GM12865 (cell line): ENCODE results near the gene CDHR3.

Experiments used
- DNase-seq: peaks from one replicate; pipeline ENCODE4 v3.0.0; 2010; ENCODE audit warnings: low read depth
- H3K4me3 ChIP-seq: 2 replicates; pipeline ENCODE4 v1.5.1; 2011; ENCODE audit warnings: mild to moderate bottlenecking, low read depth, low read length, control low read depth
- TF ChIP-seq, protein P1 (sequence below): IDR thresholded peaks from 2 replicates; pipeline ENCODE4 v1.5.1; 2011; ENCODE audit warnings: low read length, control low read depth, low read depth, inconsistent platforms; ENCODE audit not compliant: insufficient read depth; ENCODE audit errors: missing control alignments

CDHR3 gene

DNA sequence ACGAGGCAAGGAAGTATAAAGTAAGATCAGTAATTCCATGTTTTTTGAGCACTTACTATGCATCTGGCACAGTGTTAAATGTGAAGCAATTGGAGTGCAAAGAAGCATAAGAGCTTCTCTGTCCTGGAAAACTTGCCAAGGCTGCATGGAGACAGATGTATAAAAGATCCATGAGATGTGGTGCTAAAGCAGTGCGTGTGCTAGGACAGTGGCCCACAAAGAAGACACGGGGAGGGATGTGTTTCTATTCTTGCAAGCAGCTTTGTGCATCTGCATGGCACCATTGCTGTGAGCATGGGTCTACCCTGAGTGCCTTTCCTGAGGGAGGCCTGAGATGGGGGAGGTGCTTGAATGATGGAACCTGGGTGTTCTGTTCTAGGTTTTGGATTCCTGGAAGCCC lies 5.1 kb upstream of the CDHR3 start:
- no peak for DNase-seq
- no peak overlapping the region for H3K4me3 ChIP-seq
- TF ChIP-seq, protein P1, sequence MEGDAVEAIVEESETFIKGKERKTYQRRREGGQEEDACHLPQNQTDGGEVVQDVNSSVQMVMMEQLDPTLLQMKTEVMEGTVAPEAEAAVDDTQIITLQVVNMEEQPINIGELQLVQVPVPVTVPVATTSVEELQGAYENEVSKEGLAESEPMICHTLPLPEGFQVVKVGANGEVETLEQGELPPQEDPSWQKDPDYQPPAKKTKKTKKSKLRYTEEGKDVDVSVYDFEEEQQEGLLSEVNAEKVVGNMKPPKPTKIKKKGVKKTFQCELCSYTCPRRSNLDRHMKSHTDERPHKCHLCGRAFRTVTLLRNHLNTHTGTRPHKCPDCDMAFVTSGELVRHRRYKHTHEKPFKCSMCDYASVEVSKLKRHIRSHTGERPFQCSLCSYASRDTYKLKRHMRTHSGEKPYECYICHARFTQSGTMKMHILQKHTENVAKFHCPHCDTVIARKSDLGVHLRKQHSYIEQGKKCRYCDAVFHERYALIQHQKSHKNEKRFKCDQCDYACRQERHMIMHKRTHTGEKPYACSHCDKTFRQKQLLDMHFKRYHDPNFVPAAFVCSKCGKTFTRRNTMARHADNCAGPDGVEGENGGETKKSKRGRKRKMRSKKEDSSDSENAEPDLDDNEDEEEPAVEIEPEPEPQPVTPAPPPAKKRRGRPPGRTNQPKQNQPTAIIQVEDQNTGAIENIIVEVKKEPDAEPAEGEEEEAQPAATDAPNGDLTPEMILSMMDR = no peak

DNA sequence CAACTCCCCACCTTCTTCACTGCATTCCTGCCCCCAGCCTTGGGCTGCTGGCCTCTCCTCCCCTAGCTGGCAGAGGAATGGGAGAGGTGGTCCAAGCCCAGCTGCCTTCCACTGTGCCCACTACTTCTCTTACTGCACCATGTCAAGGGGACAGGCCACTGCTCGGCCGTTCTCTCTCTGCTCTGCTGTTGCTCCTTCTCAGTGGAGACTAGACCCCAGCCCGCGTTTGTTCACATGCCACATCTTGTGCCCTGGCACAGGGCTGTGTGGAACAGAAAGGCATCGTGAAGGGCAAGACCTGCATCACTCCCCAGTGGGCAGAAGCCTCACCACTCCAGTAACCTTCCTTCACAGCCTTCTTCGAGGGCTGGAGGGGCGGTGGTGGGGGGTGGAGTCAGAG lies 711 bp upstream of the CDHR3 start:
- no peak for DNase-seq
- H3K4me3 ChIP-seq = no peak overlapping the region
- TF ChIP-seq, protein P1 = no peak

DNA sequence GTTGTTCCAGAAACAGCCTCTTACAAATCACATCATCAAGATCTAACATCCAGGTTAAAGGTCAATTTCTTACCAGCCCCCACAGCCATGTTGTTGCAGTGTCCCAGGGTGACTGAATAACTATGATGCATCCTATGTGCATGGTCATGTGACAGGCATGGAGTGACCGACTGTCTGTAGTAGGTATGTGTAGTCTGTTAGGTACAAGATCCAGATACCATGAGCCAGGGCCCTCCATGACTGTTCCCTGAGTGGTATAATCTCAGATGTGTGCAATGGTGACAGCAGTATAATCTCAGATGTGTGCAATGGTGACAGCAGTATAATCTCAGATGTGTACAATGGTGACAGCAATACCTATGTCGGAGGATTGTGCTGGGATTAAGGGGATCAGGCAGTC lies 8.8 kb downstream of the CDHR3 start:
- no peak for DNase-seq
- TF ChIP-seq, protein P1 = no peak
- H3K4me3 ChIP-seq = no peak overlapping the region

DNA sequence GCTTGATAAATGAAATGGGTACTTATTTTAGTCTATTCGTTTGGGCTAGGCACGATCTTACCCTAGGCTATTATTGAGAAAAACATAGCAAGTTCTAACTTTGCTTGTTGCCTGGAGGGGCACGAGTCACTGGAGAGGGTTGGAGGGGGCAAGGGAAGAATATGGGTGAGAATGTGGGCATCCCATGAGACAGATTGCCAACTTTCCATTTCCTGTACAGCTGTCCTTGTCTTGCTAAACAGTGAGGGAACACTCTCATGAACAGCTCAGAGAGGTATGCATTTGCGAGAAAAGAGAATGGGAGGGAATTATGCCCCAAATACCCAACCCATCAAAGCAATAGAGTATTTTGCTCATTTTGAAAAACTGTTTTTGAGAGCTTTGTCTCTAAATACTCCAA lies 9.2 kb downstream of the CDHR3 start:
- H3K4me3 ChIP-seq = no peak overlapping the region
- TF ChIP-seq, protein P1 = no peak
- DNase-seq = no peak

DNA sequence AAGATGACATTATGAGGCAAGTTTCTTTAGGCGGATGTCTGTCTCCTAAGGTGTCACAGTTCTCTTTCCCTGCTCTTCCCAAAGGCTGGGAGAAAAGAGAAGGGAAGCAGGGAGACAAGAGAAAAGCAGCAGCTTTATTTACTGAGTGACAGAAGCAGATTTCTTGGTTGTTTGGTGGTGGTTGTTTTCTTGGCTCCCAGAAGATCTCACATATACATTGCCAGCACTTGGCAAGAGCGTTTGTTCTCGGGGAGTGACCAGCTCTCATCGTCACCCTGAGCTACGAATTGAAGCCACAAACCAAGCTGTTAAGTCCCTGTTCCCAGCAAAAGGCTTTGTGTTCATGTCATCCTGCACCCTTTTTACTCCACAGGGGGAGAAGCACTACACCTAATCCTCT lies 11.4 kb downstream of the CDHR3 start:
- TF ChIP-seq, protein P1 = no peak
- H3K4me3 ChIP-seq = no peak overlapping the region
- no peak for DNase-seq

DNA sequence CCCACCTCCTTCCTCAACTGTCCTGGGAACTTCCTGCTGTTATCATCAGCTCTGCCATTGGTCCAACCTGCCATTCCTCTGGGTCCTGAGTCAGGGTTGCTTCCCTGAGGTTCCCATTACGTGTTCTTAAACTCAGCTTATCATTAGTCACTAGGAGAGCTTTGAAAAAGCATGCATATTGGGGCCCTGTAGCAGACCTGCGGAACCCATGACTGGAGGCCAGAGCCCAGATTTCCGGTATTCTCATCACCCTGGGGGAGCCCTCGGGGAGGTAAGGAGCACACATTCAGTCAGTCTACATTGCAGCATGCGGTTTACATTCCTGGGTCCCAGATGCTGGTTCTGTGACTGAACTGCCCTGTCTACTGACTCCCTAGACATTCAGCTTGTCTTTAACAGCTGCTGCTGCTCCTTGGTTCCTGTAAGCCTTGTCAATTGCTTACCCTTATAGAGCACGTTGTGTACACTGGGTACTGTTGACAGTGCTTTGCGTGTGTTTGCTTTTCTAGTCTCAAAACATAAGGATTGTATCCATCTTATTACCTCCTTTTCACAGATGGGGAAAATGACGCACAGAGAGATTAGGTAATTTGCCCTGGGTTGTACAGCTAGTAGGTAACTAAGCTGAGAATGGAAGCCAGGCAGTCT lies 12.8 kb downstream of the CDHR3 start:
- H3K4me3 ChIP-seq = no peak overlapping the region
- TF ChIP-seq, protein P1 = no peak
- DNase-seq = no peak

DNA sequence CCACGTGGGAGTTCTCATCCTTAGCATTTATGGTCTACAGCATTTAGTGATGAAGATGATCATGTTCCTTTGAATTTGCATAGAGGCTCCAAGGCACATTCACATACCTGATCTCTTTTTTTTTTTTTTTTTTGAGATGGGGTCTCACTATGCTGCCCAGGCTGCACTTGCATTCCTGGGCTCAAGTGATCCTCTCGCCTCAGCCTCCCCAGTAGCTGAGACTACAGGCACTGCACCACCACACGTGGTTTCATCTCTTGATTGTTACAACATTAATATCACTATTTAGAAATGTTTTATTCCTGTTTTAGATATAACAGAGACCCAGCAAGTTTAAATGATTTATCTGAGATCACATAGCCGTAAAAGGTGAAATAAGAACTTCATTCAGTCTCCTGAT lies 13.8 kb downstream of the CDHR3 start:
- H3K4me3 ChIP-seq = no peak overlapping the region
- TF ChIP-seq, protein P1 = no peak
- DNase-seq = no peak
